ENCODE results near the gene TSKU.
A peak's percentile ranks its signal among the peaks of the same experiment; 100 is the strongest.

TSKU gene

DNA sequence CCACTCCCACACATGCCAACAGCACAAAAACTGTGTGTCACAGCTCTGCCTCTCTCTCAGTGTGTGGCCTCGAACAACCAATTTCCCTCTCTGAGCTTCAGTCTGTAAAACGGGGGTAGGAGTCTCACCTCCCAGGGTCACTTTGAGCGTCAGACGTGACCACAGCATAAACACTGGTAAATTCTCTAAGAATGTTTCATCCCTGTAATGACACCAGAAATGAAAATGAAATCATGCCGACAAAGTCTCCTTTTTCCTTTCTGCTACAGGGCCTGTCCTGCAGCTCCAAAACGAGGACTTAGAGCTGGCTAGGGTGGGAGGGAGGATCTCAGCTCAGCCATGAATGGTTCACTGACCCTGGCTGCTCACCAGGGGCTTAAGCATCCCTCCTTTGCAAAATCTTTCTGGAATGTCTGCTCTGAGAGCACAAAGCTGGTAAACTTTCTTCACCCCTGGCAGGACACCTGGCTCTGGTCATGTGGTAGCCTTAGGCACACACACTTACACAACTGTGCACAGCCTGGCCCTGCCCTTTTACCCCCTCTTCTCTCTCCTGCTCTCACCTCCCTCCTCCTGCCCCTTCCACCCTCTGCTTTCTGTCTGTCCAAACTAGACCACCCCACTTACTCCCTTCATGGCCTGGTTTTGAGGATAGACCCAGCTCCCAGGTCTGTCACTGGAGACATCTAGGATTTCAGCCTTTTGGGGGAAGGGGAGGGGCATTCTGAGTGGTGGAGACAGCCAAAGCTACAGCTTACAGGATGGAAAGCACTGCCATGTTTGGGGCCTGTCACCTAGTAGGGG, 12.3 kb upstream of the TSKU start:
- no peak for DNase-seq (ENCODE audit: low spot score)

DNA sequence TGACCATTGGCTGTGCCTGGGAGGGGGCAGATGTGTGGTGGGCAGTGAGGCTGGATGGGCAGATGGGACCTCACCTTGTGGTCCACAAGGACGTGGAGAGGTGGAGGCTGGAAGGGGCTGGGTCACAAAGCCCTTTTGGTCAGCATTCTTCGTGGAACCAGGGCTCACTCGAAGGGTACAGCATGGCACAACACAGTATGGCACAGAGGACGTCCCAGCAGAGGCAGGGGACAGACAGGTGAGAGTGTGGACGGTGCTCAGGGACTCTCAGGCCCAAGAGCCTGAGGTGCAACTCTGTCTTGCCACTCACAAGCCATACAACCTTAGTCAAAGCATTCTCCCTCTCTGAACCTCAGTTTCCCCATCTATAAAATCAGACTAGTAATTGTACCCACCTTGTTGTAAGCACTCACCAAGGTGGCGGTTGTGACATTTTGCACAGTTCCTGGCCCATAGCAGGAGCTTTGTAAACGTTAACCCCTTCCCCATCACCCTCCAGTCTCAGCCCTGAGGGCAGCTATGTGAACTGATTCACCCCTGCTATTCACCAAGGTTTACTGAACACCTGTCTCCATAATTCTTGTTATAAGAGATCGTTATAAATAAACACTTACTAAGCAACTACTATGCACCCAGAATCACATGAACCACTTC, 11.6 kb upstream of the TSKU start:
- no peak for DNase-seq (ENCODE audit: low spot score)

DNA sequence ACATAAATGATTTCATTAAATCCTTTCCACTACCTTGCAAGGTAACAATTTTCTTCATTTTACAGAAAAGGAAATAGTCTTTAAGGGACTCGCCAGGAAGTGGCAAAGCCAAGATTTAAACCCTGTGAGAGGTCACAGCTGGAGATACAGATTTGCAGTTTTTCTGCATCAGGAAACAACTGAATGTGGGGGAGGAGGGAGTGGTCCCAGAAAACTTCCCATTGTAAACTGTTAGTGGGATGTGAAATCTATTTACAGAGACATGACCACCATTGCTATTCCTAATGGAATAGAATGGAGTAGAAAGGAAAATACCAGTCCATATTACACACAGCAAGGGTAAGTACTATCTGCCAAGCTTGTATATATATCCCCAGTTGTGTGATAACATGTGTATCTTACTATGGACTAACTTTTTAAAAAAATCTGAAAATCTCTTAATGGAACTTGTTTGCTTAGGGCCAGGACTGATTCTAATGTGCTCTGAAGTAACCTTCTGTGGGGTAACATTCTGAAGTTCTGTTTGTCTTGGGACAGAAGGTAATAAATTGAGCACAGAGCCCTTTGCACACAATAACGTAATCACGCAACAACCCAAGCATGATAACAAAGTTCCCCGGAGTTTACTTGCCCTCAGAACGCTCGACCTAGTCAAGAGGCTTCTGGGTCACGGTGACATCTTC, 10.9 kb upstream of the TSKU start:
- no peak for DNase-seq (ENCODE audit: low spot score)

DNA sequence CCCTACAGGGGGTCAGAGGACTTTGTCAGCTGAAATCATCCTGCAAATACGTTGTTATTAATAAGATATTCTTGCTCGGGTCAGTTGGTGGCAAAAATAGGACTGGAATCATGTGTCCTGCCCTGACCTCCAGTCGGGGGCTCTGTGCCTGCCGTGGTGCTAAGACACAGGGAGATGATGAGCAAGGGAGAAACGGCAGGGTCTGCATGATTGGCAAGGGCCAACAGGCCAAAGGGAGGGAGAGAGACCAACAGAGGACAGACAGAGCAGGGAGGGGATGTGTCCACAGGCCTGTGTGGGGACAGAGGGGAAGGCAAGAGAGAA, 10.4 kb upstream of the TSKU start:
- no peak for DNase-seq (ENCODE audit: low spot score)

DNA sequence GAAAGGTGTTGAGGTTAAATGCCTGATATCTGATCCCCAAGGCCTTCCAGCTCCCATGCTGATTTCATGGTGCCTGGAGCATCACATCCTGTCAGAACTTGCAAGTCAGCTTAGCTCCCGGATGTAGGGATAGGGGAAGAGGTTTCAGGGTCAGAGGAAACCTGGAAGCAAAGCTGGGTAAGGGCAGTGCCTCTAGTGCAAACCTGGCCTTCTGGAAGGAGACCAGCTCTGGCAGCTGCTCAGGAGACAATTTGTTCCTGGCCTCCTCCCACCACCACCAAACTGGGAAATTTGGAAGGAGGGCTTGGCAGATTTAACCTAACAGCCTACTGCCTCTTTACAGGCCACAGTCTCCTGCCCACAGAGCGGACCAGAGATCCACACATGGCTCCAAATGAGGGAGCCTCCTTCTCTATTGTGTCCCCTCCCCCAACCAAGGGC, 9.2 kb upstream of the TSKU start:
- DNase-seq (ENCODE audit: low spot score) = no peak

DNA sequence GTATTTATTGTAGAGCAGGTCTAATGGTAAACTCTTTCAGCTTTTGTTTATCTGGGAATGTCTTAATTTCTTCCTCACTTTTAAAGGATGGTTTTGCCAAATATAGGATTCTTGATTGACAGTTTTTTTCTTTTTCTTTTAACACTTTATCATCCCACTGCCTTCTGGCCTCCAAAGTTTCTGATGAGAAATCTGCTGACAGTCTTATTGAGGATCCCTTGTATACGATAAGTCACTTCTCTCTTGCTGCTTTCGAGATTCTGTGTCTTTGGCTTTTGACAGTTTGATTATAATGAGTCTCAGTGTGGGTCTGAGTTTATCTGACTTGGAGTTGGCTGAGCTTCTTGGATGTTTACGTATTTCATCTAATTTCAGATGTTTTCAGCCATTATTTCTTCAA, 6.7 kb upstream of the TSKU start:
- DNase-seq (ENCODE audit: low spot score) = no peak

DNA sequence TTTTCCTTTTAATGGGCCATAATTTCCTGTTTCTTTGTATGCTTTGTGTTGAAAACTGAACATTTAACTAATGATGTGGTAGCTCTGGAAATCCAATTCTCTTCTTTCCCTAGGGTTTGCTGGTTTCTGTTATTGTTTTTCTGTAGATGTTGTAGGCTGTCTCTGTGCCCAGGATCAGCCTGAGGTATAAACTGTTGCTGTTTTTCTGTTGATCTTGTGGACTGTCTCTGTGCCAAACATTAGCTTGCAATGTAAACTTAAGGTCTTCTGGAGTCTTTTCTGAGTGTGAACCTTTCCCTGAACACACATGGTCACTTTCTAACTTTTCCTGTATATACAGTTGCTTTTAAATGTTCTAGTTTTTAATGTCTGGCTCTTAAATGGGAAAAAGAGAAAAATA, 5.9 kb upstream of the TSKU start:
- no peak for DNase-seq (ENCODE audit: low spot score)

DNA sequence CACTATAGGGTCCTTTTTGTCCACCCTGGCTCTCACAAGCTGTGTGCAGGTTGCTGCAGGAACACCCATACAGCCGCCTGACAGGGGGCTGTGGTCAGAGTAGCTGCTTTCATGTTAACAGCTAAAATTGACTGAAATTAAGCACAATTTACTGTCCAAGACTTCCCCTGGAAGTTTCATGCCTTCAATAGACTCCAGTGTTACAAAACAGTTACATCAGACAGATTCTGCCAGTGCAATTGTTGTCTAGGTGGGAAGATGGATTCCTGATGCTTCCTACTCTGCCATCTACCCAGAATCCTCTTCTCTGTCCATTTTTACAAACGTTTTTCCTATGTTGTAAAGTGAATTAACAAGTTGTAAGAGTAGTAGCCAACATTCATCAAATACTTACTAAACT, 5.3 kb upstream of the TSKU start:
- no peak for DNase-seq (ENCODE audit: low spot score)

DNA sequence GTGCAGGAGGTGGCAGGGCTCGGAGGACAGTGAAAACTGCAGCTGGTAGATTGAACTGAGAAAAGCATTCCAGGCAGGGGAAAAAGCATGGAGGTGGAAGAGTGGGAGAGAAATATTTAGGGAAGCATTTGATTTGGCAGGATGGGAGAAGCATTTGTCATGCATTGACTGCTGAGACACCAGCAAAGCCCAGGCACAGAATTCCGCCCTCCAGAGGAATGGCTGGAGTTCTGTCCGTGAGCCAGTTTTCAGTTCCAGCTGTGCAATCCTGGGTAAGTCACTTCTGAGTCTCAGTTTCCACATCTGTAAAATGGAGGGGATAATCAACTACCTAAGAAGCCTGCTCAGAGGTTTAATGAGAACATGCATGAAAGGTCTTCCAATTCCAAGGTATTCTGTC, 4.3 kb upstream of the TSKU start:
- peak; percentile 29 for DNase-seq (ENCODE audit: low spot score)

DNA sequence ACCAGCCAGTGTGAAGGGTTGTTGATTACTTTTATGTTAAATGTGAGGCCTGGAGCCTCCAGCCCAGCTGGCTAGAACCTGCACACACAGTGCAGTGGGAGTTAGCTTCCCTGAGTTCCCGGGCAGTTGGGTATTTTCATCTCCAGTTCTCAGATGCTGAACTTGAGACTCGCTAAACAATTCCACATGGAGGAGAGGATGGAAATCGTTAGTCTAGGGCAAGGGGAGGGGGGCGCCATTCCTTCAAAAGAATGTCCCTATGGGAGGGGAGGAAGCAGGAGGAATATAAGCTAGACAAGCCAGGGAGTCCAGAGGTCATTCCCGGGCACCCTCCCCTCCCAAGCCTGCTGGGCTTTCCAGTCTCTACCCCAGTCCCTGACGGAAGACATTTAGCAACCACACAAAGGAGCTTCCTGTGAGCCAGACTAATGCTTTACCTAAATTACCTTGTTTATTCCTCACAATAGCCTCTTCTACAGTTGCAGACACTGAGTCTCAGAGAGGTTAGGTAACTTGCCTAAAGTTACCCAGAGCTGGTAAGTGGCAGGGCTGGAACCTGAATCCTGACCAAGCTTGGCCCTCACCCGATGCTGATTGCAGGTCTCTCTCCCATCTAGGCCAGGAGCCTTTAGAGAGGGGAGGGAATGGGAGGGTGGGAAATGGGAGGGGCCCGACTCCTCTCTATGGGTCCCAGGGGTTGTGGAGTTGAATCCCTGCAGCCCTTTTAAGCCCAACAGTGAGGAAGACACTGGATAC, 1.9 kb upstream of the TSKU start:
- DNase-seq (ENCODE audit: low spot score) = no peak

DNA sequence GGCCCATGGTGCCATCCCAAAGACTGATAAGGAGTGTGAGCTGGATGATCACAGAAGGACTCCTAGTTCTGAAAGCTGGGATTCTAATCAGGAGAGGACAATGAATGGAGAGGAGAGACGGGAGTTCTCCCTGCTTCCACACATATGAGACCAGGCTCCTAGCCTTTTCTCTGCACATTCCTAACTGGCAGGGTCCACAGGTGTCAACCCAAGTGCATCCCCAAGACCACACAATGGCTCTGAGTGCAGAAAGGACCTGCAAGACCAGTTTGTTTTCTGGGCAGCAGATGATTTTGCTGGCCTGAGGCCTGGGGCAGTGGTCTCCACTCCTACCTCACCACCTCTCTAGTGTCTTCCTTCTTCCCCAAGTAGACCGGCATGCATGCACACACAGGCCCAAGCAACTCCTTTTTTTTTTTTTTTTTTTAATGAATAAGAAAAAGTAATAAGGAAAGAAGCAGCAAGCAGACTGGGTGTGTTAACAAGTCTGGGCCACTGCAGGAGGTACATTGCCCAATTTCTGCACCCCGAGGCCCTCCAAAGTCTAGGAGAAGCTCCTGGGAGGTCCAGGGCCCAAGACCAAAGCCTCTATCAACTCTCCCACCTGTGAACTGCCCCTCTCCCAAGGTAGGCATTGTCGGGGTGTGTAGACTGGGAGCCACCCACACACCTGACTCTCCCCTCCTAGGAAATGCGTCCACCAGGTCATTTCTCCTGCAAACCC, 1.2 kb upstream of the TSKU start:
- DNase-seq (ENCODE audit: low spot score) = no peak

DNA sequence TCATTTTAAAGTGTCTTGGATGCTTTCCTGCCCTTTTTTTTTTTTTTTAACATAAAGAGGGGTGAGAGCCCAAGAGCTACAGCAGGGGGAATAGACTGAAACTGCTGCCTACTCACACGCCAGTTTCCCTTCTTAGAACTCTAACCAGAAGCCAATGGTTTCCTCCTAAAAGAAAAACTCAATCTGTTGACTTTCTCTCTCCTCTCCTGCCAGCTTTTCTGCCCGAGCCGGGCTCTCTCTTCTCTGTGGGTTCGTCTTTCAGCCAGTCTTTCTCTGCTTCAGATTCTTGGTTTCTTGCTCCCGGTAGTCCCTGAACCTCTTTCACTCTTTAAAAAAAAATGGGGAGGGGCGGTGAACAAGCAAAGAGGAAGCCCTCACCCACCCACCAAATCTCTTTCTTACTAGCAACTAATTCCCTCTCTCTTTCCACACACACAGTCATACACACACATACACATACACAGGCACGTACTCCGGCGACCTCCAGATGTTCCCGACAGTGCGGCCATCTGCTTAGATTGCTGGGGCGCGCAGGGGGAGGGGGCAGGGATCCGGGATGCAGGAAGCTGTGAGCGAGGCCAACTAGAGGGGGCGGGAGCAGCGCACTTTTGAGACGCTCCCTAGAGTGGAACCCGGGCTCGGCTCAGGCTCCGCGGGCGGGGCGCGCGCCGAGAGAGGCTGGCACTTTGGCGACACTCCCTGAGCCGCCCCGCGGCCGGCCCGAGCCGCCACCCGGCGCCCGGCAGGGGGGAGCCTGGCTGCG, 444 bp upstream of the TSKU start:
- DNase-seq (ENCODE audit: low spot score) = peak; percentile 56

DNA sequence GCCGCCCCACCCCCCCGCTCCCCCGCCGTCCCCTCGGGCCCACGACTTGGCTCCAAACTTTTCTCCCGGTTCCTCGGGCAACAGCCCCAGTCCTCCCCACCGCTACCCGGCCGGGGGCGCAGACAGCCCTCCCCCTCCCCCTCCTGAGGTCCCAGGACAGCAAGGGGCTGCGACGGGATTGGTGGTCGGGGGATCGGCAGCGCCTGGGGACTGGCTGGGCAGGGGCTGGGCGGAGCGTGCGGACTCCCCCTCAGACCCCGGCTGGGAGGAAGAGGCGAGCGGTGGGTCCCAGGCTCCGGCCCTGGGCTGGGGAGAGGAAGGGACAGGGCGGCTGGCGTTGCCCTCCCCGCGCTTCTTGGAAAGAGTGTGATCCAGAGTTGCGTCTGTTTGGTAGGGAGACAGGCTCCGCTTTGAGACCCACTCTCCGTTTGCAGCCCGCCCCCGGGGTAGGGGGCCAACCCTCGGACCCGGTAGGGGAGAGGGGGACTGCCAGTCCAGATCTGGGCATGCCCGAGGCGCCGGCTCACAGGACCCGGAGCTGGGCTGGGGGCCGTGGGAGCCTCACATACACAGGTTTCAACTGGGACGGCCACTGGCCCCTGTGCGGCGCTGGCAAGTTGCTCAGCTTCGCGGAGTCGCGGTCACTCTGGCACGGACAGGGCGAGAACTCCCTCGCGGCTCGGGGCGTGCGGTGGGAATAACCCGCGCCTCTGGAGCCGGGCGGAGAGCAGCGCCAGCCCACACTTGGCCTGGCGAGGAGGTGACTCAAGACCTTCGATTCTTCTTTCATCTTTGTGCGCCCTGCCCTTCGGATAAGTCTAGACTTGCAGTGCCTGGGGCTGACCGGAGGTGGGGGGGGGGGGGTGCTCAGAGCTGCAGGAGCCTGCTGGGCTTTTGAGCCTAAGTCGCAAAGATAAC, 999 bp downstream of the TSKU start:
- no peak for DNase-seq (ENCODE audit: low spot score)

DNA sequence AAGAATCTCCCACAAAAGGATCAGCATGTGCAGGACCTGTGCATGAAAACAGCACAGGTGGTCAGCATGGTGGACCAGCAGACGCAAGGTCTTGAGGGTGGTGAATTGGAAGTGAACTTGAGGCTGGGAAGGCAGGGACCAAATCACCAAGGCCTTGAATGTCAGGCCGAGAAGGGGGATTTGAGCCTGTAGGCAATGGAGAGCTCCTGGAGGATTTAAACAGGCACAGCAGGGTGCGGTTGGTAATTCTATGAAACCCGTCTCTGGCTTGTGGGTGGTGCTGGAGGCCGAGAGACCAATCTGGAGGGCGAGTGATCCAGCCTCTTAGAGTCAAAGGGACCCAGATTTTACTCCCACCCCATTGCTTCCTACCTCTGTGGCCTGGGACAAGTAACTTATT, 2.4 kb downstream of the TSKU start:
- DNase-seq (ENCODE audit: low spot score) = no peak

DNA sequence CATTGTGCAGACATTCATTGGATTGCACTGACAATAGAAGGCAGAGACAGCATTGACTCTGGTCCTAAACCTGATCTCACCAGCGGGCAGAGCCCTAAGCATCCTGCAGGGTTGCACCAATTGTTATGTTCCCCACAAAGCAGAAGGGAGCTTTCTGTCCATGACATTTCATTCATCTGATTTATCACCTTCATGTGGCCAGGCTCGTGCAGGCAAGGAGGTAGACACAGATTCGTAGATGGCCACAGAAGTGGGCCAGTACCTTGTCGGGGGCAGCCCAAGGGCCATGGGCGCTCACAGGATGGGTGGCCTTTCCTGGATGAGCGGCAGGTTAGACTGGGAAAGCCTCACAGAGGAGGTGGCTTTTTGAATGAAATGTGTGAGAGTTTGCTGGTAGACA, 2.9 kb downstream of the TSKU start:
- no peak for DNase-seq (ENCODE audit: low spot score)

DNA sequence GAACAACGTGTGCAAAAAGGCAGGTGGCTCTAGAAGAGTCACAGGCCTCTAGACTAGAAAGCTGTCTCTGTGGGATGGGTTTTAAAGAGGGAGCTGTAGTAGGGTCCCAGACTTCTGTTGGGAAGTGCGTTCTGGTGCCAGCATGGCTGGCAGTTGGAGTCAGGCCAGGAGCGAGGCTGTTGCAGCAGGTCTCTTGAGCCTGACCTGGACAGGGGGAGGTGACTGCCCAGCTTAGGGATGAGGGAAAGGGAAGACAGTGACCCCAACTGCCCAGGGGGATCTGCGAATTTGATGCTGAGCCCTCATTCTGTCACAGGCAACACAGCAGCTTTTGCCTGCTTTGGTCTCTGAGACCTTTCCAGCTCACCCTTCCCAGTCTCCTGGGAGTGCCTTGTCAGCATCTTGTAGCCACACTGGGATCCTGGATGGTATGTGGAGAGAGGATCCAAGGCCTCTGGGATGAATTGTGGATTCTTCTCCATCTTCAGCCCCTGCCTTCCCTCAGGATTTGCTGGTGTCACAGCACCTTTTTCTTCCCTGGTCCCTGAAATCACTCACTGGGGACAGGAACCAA, 3.4 kb downstream of the TSKU start:
- no peak for DNase-seq (ENCODE audit: low spot score)

DNA sequence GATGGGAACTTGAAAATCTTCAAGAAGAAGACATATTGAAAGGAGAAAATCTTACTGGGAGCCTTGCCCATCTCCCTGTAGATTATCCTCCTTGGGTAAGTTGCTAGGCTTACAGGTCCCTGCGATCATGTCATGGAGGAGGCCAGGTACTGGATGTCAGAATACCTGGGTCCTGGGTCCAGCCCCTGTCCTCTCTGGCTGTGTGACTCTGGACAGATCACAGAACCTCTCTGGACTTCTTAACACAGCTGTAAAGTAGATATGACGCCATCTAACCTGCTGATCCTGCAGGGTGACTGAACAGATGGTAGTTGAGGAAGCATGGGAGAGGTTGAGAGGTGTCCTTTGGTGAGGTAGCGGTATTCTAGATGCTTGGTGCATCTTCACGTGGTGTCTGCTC, 4.1 kb downstream of the TSKU start:
- DNase-seq (ENCODE audit: low spot score) = no peak

DNA sequence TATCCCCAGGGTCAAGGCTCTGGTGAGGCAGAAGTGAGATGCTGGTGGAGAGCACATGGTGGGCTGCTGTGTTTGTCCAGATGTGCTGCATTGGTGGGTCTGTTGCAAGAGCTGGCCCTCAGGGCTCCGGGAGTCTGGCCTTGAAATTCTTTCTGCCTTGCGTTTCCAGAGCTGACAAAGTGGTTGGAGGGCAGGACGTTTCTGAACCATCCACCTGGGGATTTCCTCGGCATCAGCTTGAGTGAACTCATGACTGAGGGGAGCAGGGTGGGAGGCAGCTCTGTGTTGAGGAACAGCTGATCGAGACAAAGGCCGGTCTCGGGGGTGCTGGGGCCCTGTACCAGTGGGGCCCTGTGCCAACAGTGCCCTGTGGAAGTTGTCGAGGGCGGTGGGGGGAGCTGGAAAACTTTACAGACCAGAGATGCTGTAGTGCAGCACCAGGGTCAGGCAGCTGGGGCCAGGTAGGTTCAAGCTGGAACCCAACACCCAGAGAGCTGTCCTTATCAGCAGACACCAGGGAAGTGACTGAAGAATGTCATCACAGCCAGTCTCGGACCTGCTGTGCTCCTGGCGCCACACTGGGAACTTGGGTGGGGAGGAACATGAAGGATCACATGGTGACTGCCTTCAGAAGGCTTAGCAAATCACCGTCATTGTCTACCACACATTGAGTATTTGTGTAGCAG, 4.9 kb downstream of the TSKU start:
- no peak for DNase-seq (ENCODE audit: low spot score)

Measured in Ammon's horn (tissue), 1 donor.